Heart left ventricle (tissue), 13 donors: Measurements from ENCODE around the gene TAS2R38.

Experiments
- CTCF ChIP-seq, 12 donors: fragments of 200-600 bp; sonication (generic) in 4 of 12; IDR thresholded peaks; one replicate each; pipeline versions ENCODE4 v1.5.0 to v1.8.0; 2018 to 2022; ENCODE audit warnings: antibody characterized with exemption in 12 of 12, mild to moderate bottlenecking in 5 of 12
- POLR2A ChIP-seq, 2 donors: fragments of 450-650 bp; IDR thresholded peaks; one replicate each; pipeline ENCODE4 v1.6.1; 2017; ENCODE audit warnings: antibody characterized with exemption in 2 of 2, mild to moderate bottlenecking in 2 of 2, moderate library complexity in 2 of 2
- donor health status: ischemic (EF 13 %, LVEDD 7.1; RV severe dilation, severe dysfunction).
- donor health status: DM: no; HTN: yes; CAD: no.
- donor health status: DM: no; HTN: no; CAD: no.
- donor health status: ischemic (EF 25% LVEDD 6.9; RV normal size, moderate dysfunction).
- donor health status: ischemic (EF 25% LVEDD 5.7; RV mildly dilated, moderate dysfunction).
- donor health status: ischemic (EF 35%, LVEDD 5.7; RV mildly dilated, moderate dysfunction).
- donor health status: nonischemic (EF 11% LVEDD 7.7; RV severe dilation, severe dysfunction).
- donor health status: DM: yes; HTN: yes; CAD: no.
- donor health status: PGD.
- donor health status: ischemic (EF 29% LVEDD 5.4; RV normal size, mild dysfunction).
- donor health status: nonischemic (EF 23%, LVEDD 6.1; RV moderate dilation, normal function).

DNA sequence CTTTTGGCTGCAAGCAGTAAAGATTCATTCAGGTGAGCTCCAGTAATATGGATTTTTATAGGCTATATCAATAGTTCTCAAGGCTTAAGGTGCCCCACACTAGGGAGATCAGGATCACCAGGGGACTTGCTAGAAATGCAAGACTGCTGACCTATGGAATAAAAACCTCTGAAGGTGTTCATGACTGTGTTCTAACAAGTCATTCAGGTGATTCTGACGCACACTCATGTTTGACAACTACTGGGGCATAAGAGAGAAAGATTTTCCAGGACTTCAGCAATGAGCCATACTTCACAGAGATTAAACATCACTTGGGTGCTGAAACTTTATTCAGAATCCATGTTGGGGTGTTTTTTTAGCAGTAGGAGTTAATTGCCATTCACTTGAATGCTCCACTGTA is 4.8 kb upstream of the TAS2R38 start:
- TF ChIP-seq CTCF (IDR thresholded peaks at IDR 0.05), result no peak
- TF ChIP-seq POLR2A (IDR thresholded peaks at IDR 0.05), result no peak
